GM21737 (cell line): Measurements from ENCODE around the gene SRGN.
"Not testable (repeated sequence)": the region's sequence is repeated elsewhere in the genome, so short reads cannot be mapped to it uniquely, and the experiment has no call there.

Experiments used
- ATAC-seq: cut with Tn5 transposase; IDR thresholded peaks from one replicate; pipeline ENCODE4 v1.9.1; 2021; ENCODE audit warnings: mild to moderate bottlenecking, moderate library complexity; ENCODE audit not compliant: unreplicated experiment

SRGN gene

DNA sequence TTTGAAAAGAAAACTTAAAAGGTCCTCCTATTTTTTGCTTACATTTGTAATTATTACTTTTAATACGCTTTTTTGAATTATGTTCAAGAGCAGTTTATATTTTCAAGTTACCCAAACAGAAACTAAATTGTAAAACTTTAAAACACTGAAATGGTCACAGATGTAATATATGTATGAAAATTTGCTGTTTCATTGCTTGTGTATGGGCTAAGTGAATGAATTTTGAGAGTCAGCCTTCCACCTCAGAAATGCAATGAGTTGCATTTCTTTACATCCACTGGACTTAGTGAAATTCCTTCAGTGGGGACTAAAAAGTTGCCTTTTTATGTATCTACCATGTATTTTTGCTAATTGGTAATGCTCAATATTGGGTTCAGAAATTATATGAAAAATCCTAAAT is 37.7 kb downstream of the SRGN start:
- no peak for ATAC-seq

DNA sequence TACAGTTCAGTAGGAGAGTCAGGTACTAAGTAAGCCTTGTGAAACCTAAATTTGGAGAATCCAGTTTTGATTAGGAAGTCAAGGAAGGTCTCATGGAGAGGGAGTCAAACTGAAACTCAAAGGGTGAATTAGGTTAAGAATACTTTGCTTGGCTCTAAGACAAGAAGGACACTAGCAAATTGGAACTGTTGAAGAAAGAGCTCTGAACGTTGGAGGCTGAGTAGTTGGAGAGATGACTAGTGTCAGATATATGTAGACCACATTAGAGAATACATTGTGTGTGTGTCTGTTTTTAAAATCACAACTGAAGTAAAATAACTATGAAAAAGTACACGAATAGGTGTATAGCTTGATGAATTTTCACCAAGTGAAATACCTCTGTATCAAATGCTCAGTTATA is 42.3 kb downstream of the SRGN start:
- ATAC-seq, result no peak

- ATAC-seq, result no peak
Measured at GRCh38 chr10:69139961-69140360, 52.1 kb downstream of the SRGN start.

DNA sequence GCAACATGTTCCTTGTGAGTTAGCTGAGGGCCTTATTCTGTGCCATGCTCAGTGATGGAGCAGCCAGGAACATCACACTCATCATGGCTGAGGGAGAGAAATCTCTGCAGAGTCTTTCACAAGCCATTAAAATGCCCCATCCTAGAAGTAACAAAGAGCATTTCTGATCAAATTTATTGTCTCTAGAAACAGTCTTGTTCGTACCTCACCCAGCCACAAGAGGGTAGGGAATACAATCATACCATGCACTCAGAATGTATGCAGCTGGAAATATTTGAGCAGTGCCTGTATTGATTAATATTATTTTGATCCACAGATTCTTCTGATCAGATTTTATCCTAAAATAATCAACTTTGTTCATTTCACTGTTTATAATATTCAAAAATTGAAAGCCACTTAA is 53.4 kb downstream of the SRGN start:
- ATAC-seq, result no peak

GRCh38 chr10:69142074-69142473 is 54.2 kb downstream of the SRGN start:
- ATAC-seq, result not testable (repeated sequence)

GRCh38 chr10:69142983-69143382 is 55.1 kb downstream of the SRGN start:
- no peak for ATAC-seq

GRCh38 chr10:69145329-69145728 is 57.4 kb downstream of the SRGN start:
- ATAC-seq, result no peak

DNA sequence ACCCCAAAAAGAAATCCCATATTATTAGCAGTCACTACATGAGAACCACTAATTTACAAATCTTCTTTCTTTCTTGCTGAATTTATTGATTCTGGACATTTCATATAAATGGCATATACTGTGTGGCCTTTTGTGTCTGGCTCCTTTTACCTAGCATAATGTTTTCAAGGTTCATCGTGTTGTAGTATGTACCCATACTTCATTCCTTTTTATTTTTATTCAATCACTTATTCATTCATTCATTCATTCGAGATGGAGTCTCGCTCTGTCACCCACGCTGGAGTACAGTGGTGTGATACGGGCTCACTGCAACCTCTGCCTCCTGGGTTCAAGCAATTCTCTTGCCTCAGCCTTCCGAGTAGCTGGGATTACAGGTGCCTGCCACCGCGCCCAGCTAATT is 58.0 kb downstream of the SRGN start:
- no peak for ATAC-seq

- ATAC-seq, result no peak
Measured at GRCh38 chr10:69146759-69147158, 58.9 kb downstream of the SRGN start.

DNA sequence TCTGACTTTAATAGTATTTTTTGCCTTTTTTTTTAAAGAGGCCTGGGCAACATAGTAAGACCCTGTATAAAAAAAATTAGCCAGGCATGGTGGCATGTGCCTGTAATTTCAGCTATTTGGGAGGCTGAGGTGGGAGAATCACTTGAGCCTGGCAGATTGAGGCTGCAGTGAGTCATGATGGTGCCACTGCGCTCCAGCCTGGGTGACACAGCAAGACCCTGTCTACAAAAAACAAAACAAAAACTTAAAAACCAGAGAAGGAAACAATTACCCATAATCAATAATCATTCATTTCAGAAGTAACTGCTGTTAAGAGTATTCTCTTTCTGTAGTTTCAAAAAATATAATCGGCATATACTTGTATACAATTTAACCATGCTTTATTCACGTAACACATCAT is 64.1 kb downstream of the SRGN start:
- no peak for ATAC-seq

DNA sequence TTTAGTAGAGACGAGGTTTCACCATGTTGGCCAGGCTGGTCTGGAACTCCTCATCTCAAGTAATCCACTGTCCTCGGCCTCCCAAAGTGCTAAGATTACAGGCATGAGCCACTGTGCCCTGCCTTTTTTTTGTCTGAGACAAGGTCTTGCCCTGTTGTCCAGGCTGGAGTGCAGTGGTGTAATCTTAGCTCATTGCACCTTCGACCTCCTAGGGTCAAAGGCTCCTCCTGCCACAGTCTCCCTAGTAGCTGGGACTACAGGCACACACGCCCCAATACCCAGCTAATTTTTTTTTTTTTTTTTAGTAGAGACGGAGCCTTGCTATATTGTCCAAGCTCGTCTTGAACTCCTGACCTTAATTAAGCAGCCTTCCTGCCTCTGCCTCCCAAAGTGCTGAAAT is 65.3 kb downstream of the SRGN start:
- no peak for ATAC-seq
